Measurements from ENCODE around the gene NHEJ1. TPM values are rescaled to one million over a fixed set of nuclear protein-coding genes. Genes with fewer than 3 reads are reported as not detected.
A peak's percentile ranks its signal among the peaks of the same experiment; 100 is the strongest.

Gene NHEJ1
- total RNA-seq, 1 experiment from 2014 or later: 22.3 TPM

DNA sequence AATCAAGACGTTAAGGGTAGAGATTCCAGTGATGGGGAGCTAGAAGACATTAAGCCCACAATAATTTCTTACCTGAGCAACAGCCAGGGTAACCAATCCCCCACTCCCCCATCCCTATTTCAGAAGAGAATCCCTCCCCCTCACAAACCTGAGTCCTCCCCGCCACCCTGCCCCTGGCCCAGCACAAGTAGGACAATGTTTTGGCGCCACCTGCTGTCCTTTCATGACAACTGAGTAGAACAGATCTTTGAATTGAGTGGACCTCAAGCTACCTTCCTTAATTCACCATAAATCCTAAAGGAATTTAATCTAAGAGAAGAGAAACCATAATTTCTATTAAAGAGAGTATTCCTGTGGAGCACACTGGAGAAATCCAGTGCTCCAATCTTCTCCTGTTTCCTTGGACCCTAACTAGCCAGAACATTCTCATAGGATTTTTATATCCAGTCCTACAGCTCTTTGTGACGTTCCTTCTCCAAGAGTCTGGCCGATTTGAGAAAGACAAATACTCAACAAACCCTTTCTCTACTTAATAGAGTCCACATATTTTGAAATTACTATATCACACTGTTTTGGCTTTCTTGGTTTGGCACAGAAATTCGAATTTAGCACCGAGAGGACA, 41.1 kb downstream of the NHEJ1 start (continued):
- TF ChIP-seq MLX (CRISPR knock-in tag; IDR thresholded peaks at IDR 0.05) (no peak), CBFB (CRISPR knock-in tag; IDR thresholded peaks at IDR 0.05; ENCODE audit: low read depth) (no peak)

GRCh38 chr2:219118504-219118903, 42.1 kb downstream of the NHEJ1 start:
- H3K27me3 Mint-ChIP-seq (ENCODE audit: low read depth): no peaks in the 10 kb centered on the region
- H3K4me3 Mint-ChIP-seq: no peak overlapping the region
- no peak for DNase-seq (ENCODE audit: low spot score)
- H3K27ac Mint-ChIP-seq: no peak overlapping the region
- POLR2A ChIA-PET: interaction anchor here (1.1 kb wide), 1 partner anchor 60 kb away, joined by 3 read pairs; no protein-coding TSS in a partner anchor
- peak; percentile 33; the same call in 1 of the 2 replicates for ATAC-seq
- no peaks in the 10 kb centered on the region for H3K9me3 Mint-ChIP-seq
- CTCF ChIA-PET: interaction anchor here (1.5 to 9.3 kb wide), 14 partner anchors 8 to 138 kb away, joined by 5 to 198 read pairs (median 22); partner anchors contain the start of gene IHH
- H3K4me1 Mint-ChIP-seq: peaks cover 18% of the 10 kb centered on the region
- no peaks in the 10 kb centered on the region for H3K36me3 Mint-ChIP-seq
- TF ChIP-seq GTF2I (CRISPR knock-in tag; conservative IDR thresholded peaks at IDR 0.05) (no peak), NR3C1 (CRISPR knock-in tag; conservative IDR thresholded peaks at IDR 0.05; ENCODE audit: low read depth) (no peak), SP1 (CRISPR knock-in tag; conservative IDR thresholded peaks at IDR 0.05) (no peak), GABPB1 (CRISPR knock-in tag; IDR thresholded peaks at IDR 0.05) (no peak), ESRRA (CRISPR knock-in tag; IDR thresholded peaks at IDR 0.05; ENCODE audit: borderline replicate concordance) (no peak), ETV6 (CRISPR knock-in tag; IDR thresholded peaks at IDR 0.05) (no peak), AFF4 (CRISPR knock-in tag; IDR thresholded peaks at IDR 0.05; ENCODE audit: borderline replicate concordance) (no peak), ZNF263 (CRISPR knock-in tag; IDR thresholded peaks at IDR 0.05; ENCODE audit: low read depth) (no peak), ELF4 (CRISPR knock-in tag; IDR thresholded peaks at IDR 0.05; ENCODE audit: low read depth) (no peak), ERG (CRISPR knock-in tag; IDR thresholded peaks at IDR 0.05) (no peak), ZNF532 (CRISPR knock-in tag; IDR thresholded peaks at IDR 0.05; ENCODE audit: borderline replicate concordance) (no peak), CTCF (IDR thresholded peaks at IDR 0.05) (no peak), SMAD4 (CRISPR knock-in tag; IDR thresholded peaks at IDR 0.05) (no peak), SMAD3 (CRISPR knock-in tag; IDR thresholded peaks at IDR 0.05; ENCODE audit: borderline replicate concordance) (no peak)
- TF ChIP-seq, protein P1, sequence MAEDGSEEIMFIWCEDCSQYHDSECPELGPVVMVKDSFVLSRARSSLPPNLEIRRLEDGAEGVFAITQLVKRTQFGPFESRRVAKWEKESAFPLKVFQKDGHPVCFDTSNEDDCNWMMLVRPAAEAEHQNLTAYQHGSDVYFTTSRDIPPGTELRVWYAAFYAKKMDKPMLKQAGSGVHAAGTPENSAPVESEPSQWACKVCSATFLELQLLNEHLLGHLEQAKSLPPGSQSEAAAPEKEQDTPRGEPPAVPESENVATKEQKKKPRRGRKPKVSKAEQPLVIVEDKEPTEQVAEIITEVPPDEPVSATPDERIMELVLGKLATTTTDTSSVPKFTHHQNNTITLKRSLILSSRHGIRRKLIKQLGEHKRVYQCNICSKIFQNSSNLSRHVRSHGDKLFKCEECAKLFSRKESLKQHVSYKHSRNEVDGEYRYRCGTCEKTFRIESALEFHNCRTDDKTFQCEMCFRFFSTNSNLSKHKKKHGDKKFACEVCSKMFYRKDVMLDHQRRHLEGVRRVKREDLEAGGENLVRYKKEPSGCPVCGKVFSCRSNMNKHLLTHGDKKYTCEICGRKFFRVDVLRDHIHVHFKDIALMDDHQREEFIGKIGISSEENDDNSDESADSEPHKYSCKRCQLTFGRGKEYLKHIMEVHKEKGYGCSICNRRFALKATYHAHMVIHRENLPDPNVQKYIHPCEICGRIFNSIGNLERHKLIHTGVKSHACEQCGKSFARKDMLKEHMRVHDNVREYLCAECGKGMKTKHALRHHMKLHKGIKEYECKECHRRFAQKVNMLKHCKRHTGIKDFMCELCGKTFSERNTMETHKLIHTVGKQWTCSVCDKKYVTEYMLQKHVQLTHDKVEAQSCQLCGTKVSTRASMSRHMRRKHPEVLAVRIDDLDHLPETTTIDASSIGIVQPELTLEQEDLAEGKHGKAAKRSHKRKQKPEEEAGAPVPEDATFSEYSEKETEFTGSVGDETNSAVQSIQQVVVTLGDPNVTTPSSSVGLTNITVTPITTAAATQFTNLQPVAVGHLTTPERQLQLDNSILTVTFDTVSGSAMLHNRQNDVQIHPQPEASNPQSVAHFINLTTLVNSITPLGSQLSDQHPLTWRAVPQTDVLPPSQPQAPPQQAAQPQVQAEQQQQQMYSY (CRISPR knock-in tag; IDR thresholded peaks at IDR 0.05): no peak
- TF ChIP-seq, protein P2, sequence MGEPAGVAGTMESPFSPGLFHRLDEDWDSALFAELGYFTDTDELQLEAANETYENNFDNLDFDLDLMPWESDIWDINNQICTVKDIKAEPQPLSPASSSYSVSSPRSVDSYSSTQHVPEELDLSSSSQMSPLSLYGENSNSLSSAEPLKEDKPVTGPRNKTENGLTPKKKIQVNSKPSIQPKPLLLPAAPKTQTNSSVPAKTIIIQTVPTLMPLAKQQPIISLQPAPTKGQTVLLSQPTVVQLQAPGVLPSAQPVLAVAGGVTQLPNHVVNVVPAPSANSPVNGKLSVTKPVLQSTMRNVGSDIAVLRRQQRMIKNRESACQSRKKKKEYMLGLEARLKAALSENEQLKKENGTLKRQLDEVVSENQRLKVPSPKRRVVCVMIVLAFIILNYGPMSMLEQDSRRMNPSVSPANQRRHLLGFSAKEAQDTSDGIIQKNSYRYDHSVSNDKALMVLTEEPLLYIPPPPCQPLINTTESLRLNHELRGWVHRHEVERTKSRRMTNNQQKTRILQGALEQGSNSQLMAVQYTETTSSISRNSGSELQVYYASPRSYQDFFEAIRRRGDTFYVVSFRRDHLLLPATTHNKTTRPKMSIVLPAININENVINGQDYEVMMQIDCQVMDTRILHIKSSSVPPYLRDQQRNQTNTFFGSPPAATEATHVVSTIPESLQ (CRISPR knock-in tag; IDR thresholded peaks at IDR 0.05): no peak
